ENCODE results near the gene GRIN2C.

- TF ChIP-seq, protein P1, sequence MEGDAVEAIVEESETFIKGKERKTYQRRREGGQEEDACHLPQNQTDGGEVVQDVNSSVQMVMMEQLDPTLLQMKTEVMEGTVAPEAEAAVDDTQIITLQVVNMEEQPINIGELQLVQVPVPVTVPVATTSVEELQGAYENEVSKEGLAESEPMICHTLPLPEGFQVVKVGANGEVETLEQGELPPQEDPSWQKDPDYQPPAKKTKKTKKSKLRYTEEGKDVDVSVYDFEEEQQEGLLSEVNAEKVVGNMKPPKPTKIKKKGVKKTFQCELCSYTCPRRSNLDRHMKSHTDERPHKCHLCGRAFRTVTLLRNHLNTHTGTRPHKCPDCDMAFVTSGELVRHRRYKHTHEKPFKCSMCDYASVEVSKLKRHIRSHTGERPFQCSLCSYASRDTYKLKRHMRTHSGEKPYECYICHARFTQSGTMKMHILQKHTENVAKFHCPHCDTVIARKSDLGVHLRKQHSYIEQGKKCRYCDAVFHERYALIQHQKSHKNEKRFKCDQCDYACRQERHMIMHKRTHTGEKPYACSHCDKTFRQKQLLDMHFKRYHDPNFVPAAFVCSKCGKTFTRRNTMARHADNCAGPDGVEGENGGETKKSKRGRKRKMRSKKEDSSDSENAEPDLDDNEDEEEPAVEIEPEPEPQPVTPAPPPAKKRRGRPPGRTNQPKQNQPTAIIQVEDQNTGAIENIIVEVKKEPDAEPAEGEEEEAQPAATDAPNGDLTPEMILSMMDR (IDR thresholded peaks at IDR 0.05; ENCODE audit: low read depth, low read length): no peak
- TF ChIP-seq POLR2A (IDR thresholded peaks at IDR 0.05; ENCODE audit: extremely low read depth, insufficient read length) (no peak), MYC (IDR thresholded peaks at IDR 0.05; ENCODE audit: low read depth, low read length) (no peak), MAX (IDR thresholded peaks at IDR 0.05; ENCODE audit: low read depth, low read length) (no peak)
These were observed 48.8 kb downstream of the GRIN2C start for GRCh38 chr17:74810699-74811485.

Measured in NB4 (cell line).